Measurements from ENCODE around the gene TIPARP. TPM values are rescaled to one million over a fixed set of nuclear protein-coding genes. Genes with fewer than 3 reads are reported as not detected.

Gene TIPARP
- total RNA-seq, 6 experiments from 2014 or later, result 60.6 to 78.0 (median 67.4) TPM

DNA sequence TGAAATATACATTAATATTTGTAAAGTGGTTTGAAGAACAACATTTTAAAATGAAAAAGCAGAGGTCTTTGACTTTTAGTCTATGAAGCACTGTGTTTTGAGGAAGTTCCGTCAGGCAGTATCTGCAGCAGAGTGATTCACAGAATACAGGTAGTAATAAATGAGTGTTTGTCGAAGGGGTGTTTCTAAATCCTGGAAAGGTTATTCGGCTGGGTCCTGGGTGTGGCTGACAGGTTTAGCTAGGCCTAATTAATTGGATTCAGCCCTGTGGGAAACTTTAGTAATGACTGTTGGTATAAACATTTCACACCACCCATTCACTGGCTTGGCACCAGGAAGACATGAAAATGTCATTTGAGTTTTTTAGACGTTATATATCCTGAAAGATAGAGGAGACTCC lies 51.3 kb downstream of the TIPARP start:
- H3K4me1 Mint-ChIP-seq (ENCODE audit: low read depth), result peaks cover 58% of the 10 kb centered on the region
- peaks cover 29% of the 10 kb centered on the region for H3K36me3 Mint-ChIP-seq (ENCODE audit: low read depth)
- no peaks in the 10 kb centered on the region for H3K9me3 Mint-ChIP-seq
- TF ChIP-seq, protein P1, sequence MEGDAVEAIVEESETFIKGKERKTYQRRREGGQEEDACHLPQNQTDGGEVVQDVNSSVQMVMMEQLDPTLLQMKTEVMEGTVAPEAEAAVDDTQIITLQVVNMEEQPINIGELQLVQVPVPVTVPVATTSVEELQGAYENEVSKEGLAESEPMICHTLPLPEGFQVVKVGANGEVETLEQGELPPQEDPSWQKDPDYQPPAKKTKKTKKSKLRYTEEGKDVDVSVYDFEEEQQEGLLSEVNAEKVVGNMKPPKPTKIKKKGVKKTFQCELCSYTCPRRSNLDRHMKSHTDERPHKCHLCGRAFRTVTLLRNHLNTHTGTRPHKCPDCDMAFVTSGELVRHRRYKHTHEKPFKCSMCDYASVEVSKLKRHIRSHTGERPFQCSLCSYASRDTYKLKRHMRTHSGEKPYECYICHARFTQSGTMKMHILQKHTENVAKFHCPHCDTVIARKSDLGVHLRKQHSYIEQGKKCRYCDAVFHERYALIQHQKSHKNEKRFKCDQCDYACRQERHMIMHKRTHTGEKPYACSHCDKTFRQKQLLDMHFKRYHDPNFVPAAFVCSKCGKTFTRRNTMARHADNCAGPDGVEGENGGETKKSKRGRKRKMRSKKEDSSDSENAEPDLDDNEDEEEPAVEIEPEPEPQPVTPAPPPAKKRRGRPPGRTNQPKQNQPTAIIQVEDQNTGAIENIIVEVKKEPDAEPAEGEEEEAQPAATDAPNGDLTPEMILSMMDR (IDR thresholded peaks at IDR 0.05), result no peak
- H3K27me3 Mint-ChIP-seq (ENCODE audit: insufficient read depth), result peaks cover 13% of the 10 kb centered on the region
- no peak overlapping the region for H3K27ac Mint-ChIP-seq
- DNase-seq, result no peak
- H3K4me3 Mint-ChIP-seq, result no peak overlapping the region

GRCh38 chr3:156726456-156726855 lies 52.1 kb downstream of the TIPARP start:
- Mint-ChIP-seq H3K9me3 (no peaks in the 10 kb centered on the region), H3K36me3 (ENCODE audit: low read depth) (peaks cover 29% of the 10 kb centered on the region), H3K27me3 (ENCODE audit: insufficient read depth) (peaks cover 13% of the 10 kb centered on the region), H3K27ac (no peak overlapping the region), H3K4me1 (ENCODE audit: low read depth) (peaks cover 58% of the 10 kb centered on the region), H3K4me3 (no peak overlapping the region)
- TF ChIP-seq, protein P1 (IDR thresholded peaks at IDR 0.05), result no peak
- no peak for DNase-seq

DNA sequence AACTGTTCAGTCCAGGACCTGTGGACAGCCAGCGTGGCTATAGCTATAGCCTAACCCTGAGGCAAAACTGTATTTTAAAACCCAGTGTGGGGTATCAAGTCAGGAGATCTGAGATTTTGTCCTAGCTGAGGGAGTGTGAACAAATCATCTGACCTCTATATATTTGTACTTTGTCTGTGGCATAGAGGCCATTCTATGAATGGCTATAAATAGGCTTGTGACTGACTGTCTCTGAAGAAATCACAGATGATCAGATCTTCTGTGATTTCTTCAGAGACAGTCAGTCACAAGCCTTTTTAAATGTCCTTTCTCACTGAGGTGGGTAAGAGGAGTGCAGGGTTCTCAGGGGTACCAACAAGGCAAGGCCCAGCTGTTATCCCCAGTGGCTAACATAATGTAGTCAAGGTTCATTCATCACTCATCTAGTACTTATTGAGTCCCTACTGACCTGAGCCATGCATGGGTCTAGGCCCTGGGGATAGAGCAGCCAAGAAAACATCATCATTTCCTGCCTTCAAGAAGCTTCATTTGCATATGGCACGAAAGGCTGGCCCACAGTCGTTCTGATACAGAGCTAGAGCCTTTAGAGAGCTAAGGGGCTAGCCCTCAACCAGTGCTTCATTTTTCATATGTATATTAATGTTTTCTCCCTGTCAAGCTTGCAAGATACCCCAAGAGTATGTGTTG lies 53.3 kb downstream of the TIPARP start:
- Mint-ChIP-seq H3K4me1 (ENCODE audit: low read depth) (peaks cover 47% of the 10 kb centered on the region), H3K4me3 (no peak overlapping the region), H3K27ac (peak overlapping the region; percentile 79), H3K27me3 (ENCODE audit: insufficient read depth) (peaks cover 13% of the 10 kb centered on the region), H3K9me3 (no peaks in the 10 kb centered on the region), H3K36me3 (ENCODE audit: low read depth) (peaks cover 29% of the 10 kb centered on the region)
- TF ChIP-seq, protein P1 (IDR thresholded peaks at IDR 0.05), result no peak
- DNase-seq, result no peak

DNA sequence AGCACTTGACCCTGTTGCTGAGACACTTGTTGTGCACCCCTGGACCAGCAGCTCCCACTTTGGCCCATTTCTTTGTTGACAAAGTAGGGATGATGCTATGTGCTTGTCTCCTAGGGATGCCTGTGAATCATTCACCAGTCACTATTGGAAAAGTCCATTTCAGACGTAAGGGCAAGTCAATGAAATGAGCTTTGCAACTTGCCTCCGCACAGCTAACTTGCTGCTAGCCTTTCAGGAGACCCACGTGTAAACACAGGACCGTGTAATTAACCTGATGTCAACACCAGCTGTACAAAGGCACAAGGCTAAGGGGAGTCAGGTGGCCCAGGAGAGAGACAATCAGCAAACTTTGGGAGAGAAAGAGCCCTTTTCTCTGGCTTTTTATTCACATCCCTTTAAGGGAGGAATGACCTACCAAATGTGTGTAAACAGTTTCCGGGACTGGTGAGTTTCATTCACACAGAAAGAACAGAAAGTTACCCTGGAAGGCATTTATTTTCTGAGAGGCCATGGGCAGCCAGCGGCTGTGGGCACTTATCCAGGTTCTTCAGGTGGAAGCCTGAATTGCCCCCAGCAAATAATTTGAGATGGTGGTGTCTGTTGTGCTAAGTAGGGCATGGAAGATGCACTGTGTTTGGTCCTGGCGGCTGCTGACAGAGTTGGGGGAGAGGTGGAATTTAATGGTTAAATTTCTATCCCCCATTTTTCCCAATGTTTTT lies 54.0 kb downstream of the TIPARP start:
- H3K27me3 Mint-ChIP-seq (ENCODE audit: insufficient read depth), result peaks cover 8% of the 10 kb centered on the region
- H3K36me3 Mint-ChIP-seq (ENCODE audit: low read depth), result peaks cover 23% of the 10 kb centered on the region
- DNase-seq, result peak; percentile 64
- H3K9me3 Mint-ChIP-seq, result no peaks in the 10 kb centered on the region
- H3K4me3 Mint-ChIP-seq, result peak overlapping the region; percentile 41; the same call in 1 of the 2 replicates
- peak overlapping the region; percentile 79 for H3K27ac Mint-ChIP-seq
- H3K4me1 Mint-ChIP-seq (ENCODE audit: low read depth), result peaks cover 39% of the 10 kb centered on the region
- TF ChIP-seq, protein P1 (IDR thresholded peaks at IDR 0.05), result no peak

DNA sequence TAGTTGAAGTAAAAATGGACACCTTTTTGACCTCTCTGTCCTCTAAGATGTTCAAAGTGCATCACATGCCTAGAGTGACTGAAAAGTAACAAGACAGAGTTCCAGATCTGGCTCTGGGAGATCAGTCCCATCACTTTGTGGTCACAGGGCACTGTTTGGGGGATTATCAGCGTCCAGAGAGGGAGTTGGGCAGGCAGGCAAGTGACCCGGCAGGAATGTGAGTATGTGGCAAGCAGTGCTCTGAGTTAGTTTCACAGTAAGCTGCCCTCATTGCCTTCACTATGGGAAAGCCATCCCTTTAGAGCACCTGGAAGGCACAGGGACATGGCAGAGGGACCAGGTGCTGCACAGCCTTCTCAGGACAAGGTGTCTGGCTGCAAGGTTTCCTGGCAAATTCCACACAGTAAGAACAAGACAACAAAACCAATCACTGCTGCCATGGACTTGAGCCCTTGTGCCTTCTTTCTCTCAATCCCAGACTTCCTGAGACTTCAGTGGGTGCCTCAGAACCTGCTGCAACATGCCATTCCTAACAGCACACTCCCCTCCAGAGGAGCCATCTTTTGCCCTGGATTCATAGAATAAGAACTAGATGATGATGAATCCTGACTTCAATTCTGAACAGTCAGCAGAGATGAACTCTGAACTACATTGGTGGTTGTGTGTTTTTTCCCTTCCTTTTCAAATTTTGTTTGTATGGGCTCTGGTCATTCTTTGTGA lies 55.2 kb downstream of the TIPARP start:
- Mint-ChIP-seq H3K4me3 (no peak overlapping the region; the same call in 1 of the 2 replicates), H3K4me1 (ENCODE audit: low read depth) (peaks cover 42% of the 10 kb centered on the region), H3K27me3 (ENCODE audit: insufficient read depth) (peaks cover 8% of the 10 kb centered on the region), H3K9me3 (no peaks in the 10 kb centered on the region), H3K27ac (peak overlapping the region; percentile 54), H3K36me3 (ENCODE audit: low read depth) (peaks cover 15% of the 10 kb centered on the region)
- DNase-seq, result no peak
- TF ChIP-seq, protein P1 (IDR thresholded peaks at IDR 0.05), result no peak

Measured in HFFc6 (cell line).